GM10847 (cell line): ENCODE data around the gene WDR93.

Experiments used
- POLR2A ChIP-seq: IDR thresholded peaks from 2 replicates; pipeline ENCODE4 v1.6.1; 2011; ENCODE audit not compliant: insufficient read length; ENCODE audit errors: extremely low read depth

WDR93 gene

DNA sequence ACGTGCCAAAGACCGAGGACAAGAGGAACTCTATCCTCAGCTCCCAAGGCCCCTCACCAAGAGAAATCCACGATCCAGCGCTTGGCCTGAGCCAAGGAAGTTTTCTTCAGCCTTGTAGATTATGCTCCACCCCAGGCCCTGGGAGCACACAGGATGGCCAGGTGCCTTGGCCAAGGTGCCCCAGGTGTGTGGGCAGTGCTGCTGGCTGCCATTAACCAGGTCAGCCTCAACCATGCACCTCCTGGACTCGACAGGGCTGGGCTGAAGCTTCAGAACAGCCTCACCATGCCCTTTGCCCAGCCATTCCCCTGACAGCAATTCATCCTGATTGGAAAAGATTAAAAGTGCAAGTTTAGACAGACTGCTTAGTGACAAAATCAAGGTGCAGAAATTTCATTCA lies 71.3 kb downstream of the WDR93 start:
- no peak for TF ChIP-seq POLR2A

DNA sequence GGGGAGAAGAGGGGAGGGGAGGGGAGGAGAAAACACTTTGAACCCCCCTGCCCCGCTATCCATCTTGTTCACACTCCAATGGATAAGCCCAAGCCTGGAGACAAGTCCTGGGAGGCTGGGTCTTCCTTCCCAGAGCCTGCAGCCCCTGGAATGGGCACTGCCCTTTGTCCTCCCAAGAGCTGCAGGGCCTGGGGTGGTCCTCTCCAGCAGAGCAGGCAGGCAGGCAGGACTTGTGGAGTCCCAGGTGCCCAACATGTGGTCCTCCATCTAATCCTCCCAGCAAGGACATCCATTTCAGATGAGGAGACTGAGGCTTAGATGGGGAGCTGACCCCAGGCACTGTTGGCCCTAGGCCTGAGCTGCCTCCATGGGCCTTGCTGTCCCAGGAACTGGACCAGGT lies 75.1 kb downstream of the WDR93 start:
- no peak for TF ChIP-seq POLR2A

DNA sequence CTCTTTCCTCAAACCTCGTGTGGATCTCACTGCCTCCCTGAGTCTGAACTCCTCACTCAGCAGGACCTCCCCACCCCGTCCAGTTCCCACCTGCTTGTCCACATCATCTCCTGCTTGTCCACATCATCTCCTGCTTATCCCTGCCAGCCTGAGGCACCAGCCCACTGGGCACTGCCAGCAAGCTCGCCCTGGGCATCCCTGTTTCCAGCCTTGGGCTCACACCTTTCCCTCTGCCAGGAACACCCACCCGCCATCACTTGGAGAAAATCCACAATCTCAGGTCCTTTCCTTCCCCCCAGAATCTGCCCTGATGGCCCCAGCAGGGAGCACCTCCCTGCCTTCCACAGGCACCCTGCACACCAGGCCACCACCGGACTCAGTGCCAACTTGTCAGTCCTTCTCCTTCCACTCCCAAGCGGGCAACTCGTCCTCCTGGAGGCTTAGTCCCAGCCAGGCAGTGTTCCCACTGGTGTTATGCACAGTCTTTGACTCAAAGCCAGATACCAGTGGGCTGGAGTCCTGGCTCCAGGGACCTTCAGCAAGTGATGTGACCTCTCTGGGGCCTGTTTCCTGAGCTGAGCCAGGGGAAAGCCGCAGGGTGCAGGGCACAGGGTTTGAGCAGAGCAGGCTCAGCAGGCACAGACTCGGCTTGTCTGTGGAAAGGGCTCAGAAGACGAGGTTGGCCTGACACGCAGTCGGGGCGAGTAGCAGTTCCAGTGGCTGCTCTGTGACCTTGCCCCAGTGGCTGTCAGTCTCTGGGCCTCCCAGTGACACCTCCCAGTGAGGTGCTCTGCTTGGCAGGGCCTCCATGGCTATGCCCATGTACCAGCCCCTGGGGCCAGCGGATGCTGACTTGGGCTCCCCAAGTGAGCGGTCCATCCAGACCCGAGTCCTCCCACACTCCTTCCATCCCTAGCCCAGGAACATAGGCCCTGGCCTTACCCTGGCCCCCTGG lies 76.0 kb downstream of the WDR93 start:
- no peak for TF ChIP-seq POLR2A

DNA sequence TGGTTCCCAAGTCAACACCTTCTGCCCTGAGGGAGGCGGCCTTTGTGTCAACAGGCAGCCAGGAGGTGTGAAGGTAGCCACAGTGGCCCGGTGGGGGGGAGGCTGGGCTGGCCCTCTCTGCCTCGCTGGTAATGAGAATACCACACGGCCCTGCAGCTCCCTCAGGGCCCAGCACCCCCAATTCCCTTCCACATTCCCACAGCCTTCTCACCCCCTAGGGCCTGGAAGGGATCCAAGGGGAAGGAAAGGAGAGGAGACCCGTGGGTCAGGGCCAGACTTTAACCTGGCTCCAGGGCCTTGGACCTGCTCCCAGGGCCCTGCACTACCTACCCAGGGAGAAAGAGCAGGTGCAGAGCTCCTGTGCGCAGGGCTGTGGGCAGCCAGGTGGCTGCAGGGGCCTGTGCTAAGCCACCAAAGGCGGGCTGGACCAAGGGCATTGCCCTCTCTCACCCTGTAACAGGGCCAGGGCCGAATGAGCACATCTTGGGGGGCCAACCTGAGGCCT lies 76.9 kb downstream of the WDR93 start:
- no peak for TF ChIP-seq POLR2A

DNA sequence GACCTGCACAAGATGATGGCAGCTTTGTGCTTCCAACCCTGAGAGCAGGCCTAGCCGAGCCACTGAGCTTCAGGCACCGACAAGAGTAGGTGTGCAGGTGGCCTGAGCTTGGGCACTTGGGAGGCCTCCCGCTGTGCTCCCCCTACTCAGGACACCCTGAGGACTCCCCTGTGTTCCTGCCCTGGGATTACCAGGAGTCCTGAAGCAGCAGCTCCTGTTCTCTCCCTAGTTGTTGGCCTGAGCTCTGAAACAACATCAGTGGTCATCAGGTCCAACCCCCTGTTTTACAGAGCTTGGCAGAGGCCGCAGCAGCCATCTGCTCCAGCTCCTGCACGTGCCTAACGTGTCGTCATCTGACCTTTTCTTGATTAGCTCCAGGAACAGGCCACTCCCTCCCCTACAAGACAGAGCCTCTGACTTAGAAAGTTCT lies 77.5 kb downstream of the WDR93 start:
- TF ChIP-seq POLR2A, result no peak

DNA sequence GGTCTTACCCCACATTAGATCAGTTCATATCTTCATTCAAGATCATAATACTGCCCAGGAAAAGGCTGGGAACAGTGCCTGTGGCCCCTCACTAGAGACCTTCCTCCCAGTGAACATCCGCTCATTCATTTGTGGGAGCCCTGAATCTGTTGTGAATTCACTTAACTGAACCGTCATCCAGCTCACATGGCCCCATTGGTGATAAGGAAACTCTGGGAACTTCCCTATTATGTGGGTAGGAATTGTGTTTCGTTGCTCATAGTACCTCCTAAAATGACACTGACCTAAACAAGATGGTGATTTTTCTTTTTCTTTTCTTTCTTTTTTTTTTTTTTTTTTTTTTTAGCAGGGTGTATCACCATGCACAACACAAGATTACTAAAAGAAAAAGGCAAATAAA lies 78.8 kb downstream of the WDR93 start:
- no peak for TF ChIP-seq POLR2A

DNA sequence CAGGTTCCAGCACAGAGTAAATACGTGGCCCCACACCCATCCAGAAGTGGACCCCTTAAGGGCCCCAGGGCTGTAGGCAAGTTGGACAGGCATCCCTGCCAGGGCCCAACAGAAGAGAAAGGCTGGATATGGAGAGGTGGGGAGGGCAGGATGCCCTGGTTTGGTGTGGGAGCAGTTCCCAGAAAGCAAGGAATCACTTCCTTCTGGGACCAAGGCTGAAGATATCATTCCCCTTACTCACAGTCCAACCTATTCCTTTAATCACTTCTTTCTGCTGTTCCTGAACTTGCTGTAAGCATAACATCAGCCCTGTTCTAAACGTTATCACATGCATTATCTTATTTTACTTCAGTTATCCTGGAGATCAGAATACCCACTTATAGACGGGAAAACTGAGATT lies 79.4 kb downstream of the WDR93 start:
- no peak for TF ChIP-seq POLR2A

DNA sequence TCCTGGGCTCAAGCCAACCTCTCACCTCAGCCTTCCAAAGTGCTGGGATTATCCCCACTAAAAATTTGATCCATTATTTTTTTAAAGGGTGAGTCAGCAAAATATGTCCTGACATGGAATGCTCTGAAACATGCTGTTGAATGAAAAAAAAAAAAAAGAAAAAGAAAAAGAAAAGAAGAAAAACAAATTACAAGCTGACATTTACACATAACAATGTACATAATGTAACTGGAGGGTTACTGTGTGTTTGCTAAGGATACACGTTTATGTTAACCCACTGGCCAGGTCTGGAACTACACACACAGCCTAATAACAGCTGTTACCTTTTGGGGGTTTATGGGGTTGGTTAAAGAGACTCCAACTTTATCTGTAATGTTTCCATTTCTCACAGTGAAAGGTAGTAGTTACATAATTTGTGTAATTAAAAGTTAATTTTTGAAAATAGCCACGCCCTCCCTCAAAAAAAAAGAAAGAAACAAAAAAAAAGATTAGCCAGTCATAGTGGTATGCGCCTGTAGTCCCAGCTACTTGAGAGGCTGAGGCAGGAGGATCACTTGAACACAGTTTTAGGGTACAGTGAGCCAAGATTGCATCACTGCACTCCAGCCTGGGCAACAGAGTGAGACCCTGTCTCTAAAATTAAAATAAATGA lies 82.4 kb downstream of the WDR93 start:
- no peak for TF ChIP-seq POLR2A

DNA sequence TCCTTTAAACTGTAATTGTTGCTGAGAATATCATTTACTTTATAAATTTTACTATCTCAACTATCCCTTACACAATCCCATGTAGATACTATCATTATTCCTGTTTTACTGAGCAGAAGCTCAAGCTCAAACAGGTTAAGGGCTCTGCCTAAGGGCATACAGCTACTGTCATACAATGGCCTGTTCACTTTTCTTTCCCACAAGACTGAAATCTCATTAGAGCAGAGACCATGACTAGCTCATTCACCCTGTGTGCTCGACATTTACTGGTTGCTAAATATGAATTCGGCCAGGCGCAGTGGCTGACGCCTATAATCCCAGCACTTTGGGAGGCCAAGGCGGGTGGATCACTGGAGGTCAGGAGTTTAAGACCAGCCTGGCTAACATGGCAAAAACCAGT lies 83.9 kb downstream of the WDR93 start:
- no peak for TF ChIP-seq POLR2A

DNA sequence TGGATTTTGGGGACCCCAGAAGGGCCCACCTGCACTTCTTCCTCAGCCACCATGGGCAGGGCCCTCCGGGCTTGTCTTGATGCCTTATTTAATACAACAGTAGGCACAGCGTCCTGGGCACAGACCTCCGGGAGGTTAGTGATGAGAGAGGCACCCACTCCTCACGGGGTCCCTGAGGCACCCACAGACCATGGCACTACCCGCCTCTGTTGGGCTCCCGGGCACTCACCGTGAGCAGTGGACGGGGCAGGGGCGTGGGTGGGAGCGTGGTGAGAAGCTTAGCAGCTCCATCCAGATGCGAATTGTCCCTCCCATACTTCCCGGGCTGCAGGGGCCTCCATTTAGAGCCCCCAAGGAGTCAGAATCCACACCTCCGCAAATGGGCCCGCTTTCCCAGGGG lies 85.2 kb downstream of the WDR93 start:
- no peak for TF ChIP-seq POLR2A

DNA sequence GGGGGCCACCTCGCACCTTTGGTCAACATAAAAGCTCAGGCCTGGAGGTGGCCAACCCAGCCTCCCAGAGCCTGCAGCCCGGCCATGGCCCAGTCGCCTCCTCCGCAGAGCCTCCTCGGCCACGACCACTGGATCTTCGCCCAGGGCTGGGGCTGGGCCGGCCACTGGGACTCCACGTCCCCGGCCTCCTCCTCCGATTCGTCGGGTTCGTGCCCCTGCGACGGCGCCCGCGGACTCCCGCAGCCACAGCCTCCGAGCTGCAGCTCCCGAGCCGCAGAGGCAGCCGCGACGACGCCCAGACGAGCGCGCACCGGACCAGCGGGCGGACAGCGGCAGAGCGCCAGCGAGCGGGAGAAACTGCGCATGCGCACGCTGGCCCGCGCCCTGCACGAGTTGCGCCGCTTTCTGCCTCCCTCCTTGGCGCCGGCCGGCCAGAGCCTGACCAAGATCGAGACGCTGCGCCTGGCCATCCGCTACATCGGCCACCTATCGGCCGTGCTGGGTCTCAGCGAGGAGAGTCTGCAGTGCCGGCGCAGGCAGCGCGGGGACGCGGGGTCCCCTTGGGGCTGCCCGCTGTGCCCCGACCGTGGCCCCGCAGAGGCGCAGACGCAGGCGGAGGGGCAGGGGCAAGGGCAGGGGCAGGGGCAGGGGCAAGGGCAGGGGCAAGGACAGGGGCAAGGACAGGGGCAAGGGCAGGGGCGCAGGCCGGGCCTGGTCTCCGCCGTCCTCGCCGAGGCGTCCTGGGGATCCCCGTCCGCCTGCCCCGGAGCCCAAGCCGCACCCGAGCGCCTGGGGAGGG lies 85.9 kb downstream of the WDR93 start, which contains the start of gene MESP2:
TSS of gene MESP2 (plus strand) at position 59 of the 799 bp plus-strand sequence. CDS start at position 85, 26 bp downstream.
- TF ChIP-seq POLR2A, result no peak

DNA sequence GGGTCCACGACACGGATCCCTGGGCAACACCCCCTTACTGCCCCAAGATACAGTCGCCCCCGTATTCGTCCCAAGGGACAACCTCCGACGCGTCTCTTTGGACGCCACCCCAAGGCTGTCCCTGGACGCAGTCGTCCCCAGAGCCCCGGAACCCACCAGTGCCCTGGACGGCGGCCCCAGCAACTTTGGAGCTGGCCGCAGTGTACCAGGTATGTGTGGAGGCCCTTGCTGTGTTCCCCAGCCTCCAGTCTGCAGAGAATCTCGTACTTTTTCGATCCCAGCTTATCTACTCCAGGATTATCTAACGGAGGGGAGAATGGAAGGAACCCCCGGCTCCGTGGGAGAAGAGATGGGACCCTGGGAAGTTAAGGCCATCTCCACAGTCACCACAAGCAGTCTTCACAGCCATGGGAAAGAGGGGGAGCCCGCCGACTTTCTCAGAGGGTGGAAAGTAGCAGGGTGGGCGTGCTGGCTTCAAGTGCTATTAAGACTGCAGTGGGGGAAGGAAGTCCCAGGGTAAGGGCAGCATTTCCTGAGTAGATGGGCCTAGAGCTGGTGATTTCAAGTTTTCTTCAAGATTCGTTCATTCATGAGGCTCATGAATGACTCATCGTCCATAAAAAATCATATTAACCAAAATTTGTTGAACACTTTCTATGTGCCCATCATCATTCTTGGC lies 86.6 kb downstream of the WDR93 start:
- TF ChIP-seq POLR2A, result no peak

DNA sequence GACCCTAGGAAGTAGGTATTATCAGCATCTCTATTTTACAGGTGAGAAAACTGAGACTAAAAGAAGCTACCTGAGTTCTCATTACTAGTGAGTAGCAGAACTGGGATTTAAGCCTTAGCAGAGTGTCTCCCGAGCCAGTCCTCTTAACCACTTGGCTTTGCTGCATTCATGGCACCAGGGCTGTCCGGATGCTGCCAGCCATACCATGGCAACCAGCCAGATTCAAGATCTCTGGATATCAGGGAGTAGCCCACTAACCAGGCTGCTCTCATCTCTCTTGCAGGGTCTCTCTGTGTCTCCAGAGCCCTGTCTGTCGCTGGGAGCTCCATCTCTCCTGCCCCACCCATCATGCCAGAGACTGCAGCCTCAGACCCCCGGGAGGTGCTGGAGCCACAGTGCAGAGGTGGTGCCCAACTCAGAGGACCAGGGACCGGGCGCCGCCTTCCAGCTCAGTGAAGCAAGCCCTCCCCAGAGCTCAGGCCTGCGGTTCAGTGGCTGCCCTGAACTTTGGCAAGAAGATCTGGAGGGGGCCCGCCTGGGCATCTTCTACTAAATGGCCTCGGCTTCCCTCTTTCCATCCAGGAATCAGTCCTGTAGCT lies 87.3 kb downstream of the WDR93 start:
- no peak for TF ChIP-seq POLR2A

DNA sequence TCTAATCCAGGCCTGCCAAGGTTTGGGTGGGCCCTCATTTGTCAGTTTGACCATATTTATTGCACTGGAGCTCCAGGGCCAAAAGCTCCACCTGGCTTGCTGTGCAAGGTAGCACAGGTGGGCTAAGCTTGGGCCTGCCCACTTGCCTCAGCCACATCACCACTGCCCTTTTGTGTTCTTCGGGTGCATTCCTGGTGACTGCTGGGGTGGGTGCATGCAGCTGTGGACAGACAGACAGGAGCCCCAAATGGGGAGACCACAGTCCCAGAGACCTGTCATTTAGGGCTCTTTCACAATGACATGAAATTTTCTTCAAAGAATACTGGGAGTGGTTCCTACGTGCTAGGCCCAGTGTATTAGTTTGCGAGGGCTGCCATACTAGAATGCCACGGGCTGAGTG lies 88.2 kb downstream of the WDR93 start:
- no peak for TF ChIP-seq POLR2A
